GM19452 (cell line): ENCODE data around the gene USP28.

ENCODE experiments used
- ATAC-seq: cut with Tn5 transposase; IDR thresholded peaks from one replicate; pipeline ENCODE4 v1.9.1; 2021; ENCODE audit not compliant: unreplicated experiment

Gene USP28

DNA sequence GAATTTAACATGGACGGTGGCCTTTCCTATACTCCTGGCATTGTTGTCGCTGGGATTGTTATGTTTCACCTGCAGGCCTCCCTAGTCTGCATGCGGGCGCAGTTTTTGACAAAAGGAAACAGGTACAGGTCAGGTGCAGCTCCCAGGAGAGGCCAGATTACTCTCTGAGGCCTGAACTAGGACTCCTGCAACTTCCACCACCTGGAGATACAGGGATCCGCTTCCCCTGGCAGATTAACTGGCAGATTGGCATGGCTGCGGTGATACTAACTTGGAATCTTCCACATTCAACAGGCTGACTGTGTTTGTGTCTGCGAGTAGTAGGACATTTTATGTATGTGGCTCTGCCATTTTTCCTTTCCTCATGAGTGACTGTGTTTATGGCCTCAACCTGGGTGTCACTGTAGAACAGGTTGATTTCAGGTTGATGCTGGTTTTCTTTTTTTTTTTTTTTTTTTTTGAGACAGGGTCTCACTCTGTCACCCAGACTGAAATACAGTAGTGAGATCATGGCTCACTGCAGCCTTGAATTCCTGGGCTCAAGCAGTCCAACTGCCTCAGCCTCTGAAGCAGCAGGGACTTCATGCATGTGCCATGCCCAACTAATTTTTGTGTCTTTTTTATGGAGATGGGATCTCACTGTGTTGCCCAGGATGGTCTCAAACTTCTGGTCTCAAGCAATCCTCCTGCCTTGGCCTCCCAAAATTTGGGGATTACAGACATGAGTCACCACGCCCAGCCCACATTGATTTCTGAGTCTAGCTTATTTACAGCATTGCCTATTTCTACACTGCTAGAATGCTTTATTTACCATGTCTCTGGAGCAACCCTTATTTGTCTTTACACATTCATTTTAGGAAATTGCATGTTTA is 1.7 kb upstream of the USP28 start:
- no peak for ATAC-seq

- no peak for ATAC-seq
These were observed 864 bp upstream of the USP28 start for GRCh38 chr11:113876074-113876797.

DNA sequence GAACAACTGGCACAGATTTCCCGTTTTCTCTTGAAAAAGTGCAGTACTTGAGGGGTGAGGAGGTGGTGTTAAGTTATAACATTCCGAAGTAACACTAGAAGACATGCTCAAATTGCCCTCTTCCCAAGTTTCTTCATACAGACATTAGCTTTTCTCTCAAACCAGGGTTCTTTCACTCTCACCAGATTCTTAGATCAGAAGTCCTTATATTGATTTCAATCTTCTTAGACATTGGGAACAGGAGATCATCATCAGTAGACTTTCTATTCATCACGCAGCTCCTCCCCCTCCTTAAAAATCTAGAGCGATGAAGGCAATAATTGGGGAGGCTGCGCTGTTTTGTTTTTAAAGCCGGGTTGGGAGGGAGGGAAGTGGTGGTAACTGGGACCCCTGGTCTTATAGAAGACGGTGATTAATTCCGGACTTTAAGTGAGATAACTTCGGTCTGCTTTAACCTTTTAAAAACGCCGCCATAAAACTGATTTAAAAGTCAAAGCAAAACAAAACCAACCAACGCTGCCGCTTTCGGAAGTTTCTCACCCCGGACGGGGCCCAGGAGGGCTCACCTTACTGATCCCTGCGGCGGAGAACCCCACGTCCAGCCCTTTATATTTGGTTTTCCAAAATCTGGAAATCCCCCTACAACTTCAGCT is 665 bp downstream of the USP28 start:
- ATAC-seq: peak; percentile 36

- ATAC-seq: no peak
These were observed 1.3 kb downstream of the USP28 start for GRCh38 chr11:113874096-113874495.

GRCh38 chr11:113873236-113873626 is 2.1 kb downstream of the USP28 start:
- ATAC-seq: no peak

DNA sequence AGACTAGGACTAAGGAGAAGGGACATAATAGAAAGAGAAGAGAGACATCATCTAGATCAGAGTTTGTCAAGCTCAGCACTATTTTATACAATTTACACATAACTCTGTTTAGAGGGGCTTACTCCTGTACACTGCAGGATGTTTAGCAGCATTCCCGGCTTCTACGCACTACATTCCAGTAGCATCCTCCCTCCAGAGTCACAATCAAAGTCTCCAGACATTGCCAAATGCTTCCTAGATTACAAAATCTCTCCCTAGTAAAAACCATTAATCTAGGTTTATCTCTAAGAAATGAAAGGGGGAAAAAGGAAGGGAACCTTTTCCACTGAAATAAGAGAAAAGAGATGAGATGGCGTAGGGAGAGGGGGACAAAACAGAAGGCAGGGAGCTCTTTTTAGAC is 4.0 kb downstream of the USP28 start:
- no peak for ATAC-seq

- no peak for ATAC-seq
These were observed 7.4 kb downstream of the USP28 start for GRCh38 chr11:113867843-113868503.

DNA sequence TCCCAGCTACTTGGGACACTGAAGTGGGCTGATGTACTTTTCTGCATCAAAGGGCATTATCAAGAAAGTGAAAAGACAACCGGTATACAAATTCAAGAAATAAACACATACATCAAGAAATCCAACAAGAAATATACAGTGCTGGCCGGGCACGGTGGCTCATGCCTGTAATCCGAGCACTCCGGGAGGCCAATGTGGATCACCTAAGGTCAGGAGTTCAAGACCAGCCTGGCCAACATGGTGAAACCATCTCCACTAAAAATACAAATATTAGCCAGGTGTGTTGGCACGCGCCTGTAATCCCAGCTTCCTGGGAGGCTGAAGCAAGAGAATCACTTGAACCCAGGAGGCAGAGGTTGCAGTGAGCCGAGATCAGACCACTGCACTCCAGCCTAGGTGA is 9.5 kb downstream of the USP28 start:
- ATAC-seq: no peak

- ATAC-seq: no peak
These were observed 11.0 kb downstream of the USP28 start for GRCh38 chr11:113864410-113864809.

DNA sequence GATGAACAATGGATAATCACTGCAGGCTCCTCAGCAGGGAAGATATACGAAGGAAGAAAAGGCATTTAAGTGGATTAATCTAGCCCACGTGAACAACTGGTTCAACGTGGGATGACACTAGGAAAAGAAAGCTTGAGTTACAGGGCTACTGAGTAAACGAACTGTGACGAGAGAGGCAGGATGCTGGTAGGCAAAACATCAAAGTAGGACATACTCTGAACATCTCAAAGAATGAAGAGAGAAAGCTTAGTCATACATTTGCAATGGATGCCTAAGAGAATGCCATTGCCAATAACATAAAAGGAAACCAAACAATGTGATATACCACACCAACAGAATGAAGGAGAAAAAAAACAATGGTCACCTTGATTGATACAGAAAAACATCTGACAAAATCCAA is 12.9 kb downstream of the USP28 start:
- ATAC-seq: no peak

DNA sequence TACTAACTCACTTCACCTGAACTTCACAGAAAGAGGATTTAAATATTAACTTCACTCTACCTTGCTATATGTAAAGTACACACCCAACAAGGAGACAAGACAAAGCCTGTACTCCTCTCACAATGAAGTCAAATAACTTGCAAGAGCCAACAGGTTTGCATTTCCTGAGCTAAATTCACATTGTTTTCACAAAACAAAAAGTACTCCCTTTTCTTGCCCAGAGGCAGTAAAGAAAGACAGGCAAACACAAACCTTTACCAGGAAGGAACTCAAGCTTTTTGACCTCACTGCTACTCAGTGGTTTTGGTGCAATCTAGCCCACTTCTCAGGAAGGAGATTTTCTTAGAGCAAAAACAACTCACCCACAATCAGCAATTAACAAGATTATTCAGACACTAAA is 15.7 kb downstream of the USP28 start:
- ATAC-seq: no peak

DNA sequence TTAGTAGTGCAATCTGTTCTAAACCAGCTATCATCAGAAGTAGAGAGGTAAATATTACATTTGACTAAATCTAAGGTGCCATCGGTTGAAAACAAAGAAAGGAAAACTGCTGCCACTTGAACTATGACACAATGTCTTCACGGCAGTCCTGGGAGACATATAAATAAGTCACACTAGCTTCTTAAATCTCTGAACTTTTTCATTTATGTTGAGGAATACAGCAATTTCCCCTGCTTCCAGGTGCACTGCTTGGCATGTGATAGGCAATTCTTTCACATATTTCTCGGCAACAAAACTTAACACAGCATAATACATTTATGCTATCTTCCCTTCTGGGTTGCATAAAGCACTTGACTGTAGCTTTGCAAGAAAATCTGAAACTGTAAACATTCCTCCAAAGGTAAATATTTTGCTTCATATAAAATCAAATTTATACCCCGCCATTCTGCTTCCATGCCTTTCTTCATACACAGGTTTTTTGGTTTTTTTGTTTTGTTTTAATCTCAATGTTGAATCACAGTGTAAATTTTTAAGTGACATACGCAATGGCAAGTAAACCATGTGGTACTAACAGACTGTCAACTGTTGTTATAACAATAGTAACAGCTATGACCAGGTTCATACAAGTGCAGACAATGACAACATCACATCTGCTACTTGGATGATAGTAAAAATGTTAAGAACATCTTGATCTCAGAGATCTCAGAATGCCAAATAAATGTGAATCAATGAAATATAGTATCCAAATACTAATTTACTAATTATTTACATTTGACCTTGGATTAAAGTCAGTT is 18.2 kb downstream of the USP28 start:
- ATAC-seq: no peak

DNA sequence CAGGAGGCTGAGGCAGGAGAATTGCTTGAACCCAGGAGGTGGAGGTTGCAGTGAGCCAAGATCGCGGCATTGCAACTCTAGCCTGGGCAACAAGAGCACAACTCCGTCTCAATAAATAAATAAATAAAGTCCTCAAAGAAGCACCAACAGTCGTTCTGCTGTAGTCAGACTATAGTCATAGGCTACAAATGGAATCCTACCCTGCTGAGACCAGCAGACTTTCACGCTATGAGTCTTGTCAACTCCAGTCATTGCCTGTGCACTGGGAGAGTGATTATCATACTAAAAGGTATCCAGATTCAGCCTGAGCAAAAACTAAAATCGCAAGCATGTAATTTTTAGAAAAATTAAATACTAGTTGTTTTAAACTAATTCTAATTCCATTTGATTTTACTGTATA is 19.6 kb downstream of the USP28 start:
- no peak for ATAC-seq

- no peak for ATAC-seq
These were observed 25.2 kb downstream of the USP28 start for GRCh38 chr11:113850188-113850587.

- no peak for ATAC-seq
These were observed 25.7 kb downstream of the USP28 start for GRCh38 chr11:113849713-113850112.

DNA sequence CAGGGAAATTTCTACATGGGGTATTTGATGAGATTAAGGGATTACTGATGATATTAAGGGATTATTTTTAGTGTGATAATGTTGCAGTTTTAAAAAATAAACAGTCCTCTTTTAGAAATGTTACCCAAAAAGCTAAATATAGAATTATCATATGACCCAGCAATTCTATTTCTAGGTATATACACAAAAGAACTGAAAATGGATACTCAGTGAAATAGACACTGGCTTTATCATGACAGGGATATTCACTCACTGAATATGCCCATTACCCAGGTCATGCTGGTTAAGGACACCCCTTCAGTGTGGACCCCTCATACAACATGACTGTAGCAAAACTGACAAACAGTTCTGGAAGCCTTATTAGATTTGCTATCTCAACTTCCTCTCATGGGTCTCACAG is 27.8 kb downstream of the USP28 start:
- ATAC-seq: no peak

- no peak for ATAC-seq
These were observed 28.3 kb downstream of the USP28 start for GRCh38 chr11:113847111-113847510.

DNA sequence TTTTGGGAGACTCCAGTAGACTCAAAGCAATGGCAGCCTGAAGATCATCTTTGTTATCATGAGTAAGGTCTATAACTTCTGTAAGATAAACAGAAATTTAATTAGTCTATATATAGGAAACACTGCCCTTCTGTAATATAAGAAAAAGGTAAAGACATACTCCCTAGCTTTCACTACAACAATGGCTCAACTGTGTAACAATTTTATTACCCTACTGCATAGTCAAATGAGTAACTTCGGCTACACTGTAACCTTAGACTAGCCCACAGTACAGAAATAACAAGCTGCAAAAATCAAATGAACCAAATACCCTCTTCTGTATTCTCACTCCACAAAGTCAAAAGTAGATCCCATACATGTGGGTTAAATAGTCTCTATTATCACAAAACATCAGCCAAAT is 33.7 kb downstream of the USP28 start:
- no peak for ATAC-seq

DNA sequence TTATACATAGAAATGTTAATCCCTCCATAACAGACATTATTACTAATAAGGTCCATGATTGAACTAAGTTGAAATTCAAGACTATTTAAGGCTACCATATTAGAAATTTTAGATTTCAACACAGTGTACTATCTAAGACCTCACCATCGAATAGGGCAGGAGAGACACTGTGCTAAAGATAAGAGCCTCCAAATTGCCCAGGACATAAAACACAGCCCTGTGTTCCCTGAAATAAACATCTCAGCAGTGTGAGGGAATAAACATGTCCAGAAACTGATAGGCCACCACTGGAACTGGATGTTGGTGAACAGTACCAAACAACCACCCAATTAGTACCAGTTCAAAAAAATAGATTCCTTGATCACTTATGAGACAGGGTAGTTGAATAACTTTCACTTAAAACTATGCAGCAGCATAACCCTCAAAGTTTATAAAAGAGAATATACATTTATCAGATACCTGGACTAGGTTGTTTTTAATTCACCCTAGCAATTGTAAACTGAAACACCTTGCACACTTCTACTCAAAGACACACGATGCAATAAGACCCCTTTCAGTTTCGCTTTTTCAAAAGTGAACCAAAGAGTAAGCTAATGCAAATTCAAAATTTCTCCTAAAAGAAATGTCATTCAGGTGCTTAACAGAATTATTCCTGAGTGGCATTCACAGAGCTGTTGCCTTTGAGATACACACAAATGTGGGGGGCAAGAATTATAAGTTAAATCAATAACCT is 34.3 kb downstream of the USP28 start:
- no peak for ATAC-seq

GRCh38 chr11:113839842-113840241 is 35.5 kb downstream of the USP28 start:
- peak; percentile 82 for ATAC-seq
